Activated CD8-positive, alpha-beta memory T cell treated with anti-CD3 and anti-CD28 coated beads for 4 hours (primary cell): ENCODE measurements around the gene CCR7.

Experiments
- DNase-seq, 2 donors: peaks; one replicate each; pipeline ENCODE4 v3.0.0-alpha.2; 2020; ENCODE audit warnings: low read depth in 2 of 2

The CCR7 gene

GRCh38 chr17:40564883-40565768, at the start of gene CCR7:
Gene CCR7, minus strand, starts transcription at chr17:40565472. Its CDS starts 63 bp downstream, at chr17:40565409.
- DNase-seq: peak; percentile 64 to 66

- no peak for DNase-seq
These were observed 49.3 kb upstream of the CCR7 start for GRCh38 chr17:40614431-40615067.

- no peak for DNase-seq
These were observed 48.3 kb upstream of the CCR7 start for GRCh38 chr17:40613467-40614154.

- no peak for DNase-seq
These were observed 47.5 kb upstream of the CCR7 start for GRCh38 chr17:40612599-40613244.

GRCh38 chr17:40611840-40612474, 46.7 kb upstream of the CCR7 start:
- no peak for DNase-seq

- no peak for DNase-seq
These were observed 45.1 kb upstream of the CCR7 start for GRCh38 chr17:40610359-40610758.

- DNase-seq: no peak
These were observed 42.8 kb upstream of the CCR7 start for GRCh38 chr17:40608061-40608581.

- no peak for DNase-seq
These were observed 42.4 kb upstream of the CCR7 start for GRCh38 chr17:40607641-40608040.

- no peak for DNase-seq
These were observed 41.5 kb upstream of the CCR7 start for GRCh38 chr17:40606548-40607353.

GRCh38 chr17:40605306-40605705, 40.0 kb upstream of the CCR7 start:
- peak in 1 of 2 donors; percentile 59 for DNase-seq

GRCh38 chr17:40604327-40605080, 39.2 kb upstream of the CCR7 start:
- no peak for DNase-seq

- DNase-seq: no peak
These were observed 37.5 kb upstream of the CCR7 start for GRCh38 chr17:40602445-40603443.

GRCh38 chr17:40600486-40601046, 35.3 kb upstream of the CCR7 start:
- no peak for DNase-seq

GRCh38 chr17:40599468-40599763, 34.1 kb upstream of the CCR7 start:
- no peak for DNase-seq

- DNase-seq: peak; percentile 64 to 66
These were observed 33.6 kb upstream of the CCR7 start for GRCh38 chr17:40598619-40599467.

- no peak for DNase-seq
These were observed 33.0 kb upstream of the CCR7 start for GRCh38 chr17:40598301-40598618.

- DNase-seq: no peak
These were observed 32.5 kb upstream of the CCR7 start for GRCh38 chr17:40597556-40598300.
